ENCODE data around the gene BCLAF1.
A peak's percentile ranks its signal among the peaks of the same experiment; 100 is the strongest.

The BCLAF1 gene

GRCh38 chr6:136306466-136306865, 16.8 kb upstream of the BCLAF1 start:
- Histone ChIP-seq H3K27ac (replicated peaks) (no peak overlapping the region), H3K27me3 (ENCODE audit: insufficient read depth, poor library complexity, severe bottlenecking) (no peaks in the 10 kb centered on the region), H3K4me3 (replicated peaks; ENCODE audit: insufficient read depth, low read length) (no peak overlapping the region)
- no peak for DNase-seq (ENCODE audit: low read depth in 1 of 2, low spot score in 1 of 2)
- TF ChIP-seq CTCF (IDR thresholded peaks at IDR 0.05; ENCODE audit: insufficient read depth, low read length): no peak
- TF ChIP-seq, protein P1, sequence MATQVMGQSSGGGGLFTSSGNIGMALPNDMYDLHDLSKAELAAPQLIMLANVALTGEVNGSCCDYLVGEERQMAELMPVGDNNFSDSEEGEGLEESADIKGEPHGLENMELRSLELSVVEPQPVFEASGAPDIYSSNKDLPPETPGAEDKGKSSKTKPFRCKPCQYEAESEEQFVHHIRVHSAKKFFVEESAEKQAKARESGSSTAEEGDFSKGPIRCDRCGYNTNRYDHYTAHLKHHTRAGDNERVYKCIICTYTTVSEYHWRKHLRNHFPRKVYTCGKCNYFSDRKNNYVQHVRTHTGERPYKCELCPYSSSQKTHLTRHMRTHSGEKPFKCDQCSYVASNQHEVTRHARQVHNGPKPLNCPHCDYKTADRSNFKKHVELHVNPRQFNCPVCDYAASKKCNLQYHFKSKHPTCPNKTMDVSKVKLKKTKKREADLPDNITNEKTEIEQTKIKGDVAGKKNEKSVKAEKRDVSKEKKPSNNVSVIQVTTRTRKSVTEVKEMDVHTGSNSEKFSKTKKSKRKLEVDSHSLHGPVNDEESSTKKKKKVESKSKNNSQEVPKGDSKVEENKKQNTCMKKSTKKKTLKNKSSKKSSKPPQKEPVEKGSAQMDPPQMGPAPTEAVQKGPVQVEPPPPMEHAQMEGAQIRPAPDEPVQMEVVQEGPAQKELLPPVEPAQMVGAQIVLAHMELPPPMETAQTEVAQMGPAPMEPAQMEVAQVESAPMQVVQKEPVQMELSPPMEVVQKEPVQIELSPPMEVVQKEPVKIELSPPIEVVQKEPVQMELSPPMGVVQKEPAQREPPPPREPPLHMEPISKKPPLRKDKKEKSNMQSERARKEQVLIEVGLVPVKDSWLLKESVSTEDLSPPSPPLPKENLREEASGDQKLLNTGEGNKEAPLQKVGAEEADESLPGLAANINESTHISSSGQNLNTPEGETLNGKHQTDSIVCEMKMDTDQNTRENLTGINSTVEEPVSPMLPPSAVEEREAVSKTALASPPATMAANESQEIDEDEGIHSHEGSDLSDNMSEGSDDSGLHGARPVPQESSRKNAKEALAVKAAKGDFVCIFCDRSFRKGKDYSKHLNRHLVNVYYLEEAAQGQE (IDR thresholded peaks at IDR 0.05; ENCODE audit: insufficient replicate concordance, low read depth): no peak
- TF ChIP-seq GABPA (IDR thresholded peaks at IDR 0.05; ENCODE audit: low read depth): no peak
- TF ChIP-seq SPI1 (IDR thresholded peaks at IDR 0.05; ENCODE audit: borderline replicate concordance, low read depth): no peak
- no peak for TF ChIP-seq POLR2AphosphoS5 (IDR thresholded peaks at IDR 0.05; ENCODE audit: low read depth)

DNA sequence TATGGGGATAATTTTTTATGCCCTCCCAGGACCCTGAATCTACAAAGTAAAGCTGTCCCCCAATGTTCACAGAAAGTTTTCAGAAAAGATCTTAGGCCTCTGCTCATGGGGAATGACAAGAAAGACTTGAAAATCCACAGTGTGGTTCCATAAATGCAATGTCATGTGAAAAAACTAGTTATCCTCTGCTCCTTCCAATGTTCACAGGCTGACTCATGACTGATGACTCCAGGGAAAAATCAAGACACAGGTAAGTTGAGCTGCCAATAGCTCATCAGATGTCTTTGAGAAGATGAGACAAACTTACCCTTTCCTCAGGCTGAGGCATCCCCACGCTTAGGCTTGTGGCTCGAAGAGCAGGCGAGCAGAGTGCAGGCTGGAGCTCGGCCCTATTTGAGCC, 14.8 kb upstream of the BCLAF1 start:
- Histone ChIP-seq H3K27ac (replicated peaks) (no peak overlapping the region), H3K4me3 (replicated peaks; ENCODE audit: insufficient read depth, low read length) (no peak overlapping the region), H3K27me3 (ENCODE audit: insufficient read depth, poor library complexity, severe bottlenecking) (no peaks in the 10 kb centered on the region)
- TF ChIP-seq CTCF (IDR thresholded peaks at IDR 0.05; ENCODE audit: insufficient read depth, low read length) (no peak), SPI1 (IDR thresholded peaks at IDR 0.05; ENCODE audit: borderline replicate concordance, low read depth) (no peak), GABPA (IDR thresholded peaks at IDR 0.05; ENCODE audit: low read depth) (no peak), POLR2AphosphoS5 (IDR thresholded peaks at IDR 0.05; ENCODE audit: low read depth) (no peak)
- TF ChIP-seq, protein P1 (IDR thresholded peaks at IDR 0.05; ENCODE audit: insufficient replicate concordance, low read depth): no peak
- DNase-seq (ENCODE audit: low read depth in 1 of 2, low spot score in 1 of 2): no peak

- peak; percentile 53; the same call in 1 of the 2 replicates for TF ChIP-seq SPI1 (IDR thresholded peaks at IDR 0.05; ENCODE audit: borderline replicate concordance, low read depth)
- no peak for TF ChIP-seq POLR2AphosphoS5 (IDR thresholded peaks at IDR 0.05; ENCODE audit: low read depth)
- H3K27me3 ChIP-seq (ENCODE audit: insufficient read depth, poor library complexity, severe bottlenecking): no peaks in the 10 kb centered on the region
- no peak overlapping the region for H3K27ac ChIP-seq (replicated peaks)
- no peak overlapping the region for H3K4me3 ChIP-seq (replicated peaks; ENCODE audit: insufficient read depth, low read length)
- DNase-seq (ENCODE audit: low read depth in 1 of 2, low spot score in 1 of 2): peak in 1 of 2 experiments; percentile 27
Measured at GRCh38 chr6:136303516-136303915, 13.9 kb upstream of the BCLAF1 start.

DNA sequence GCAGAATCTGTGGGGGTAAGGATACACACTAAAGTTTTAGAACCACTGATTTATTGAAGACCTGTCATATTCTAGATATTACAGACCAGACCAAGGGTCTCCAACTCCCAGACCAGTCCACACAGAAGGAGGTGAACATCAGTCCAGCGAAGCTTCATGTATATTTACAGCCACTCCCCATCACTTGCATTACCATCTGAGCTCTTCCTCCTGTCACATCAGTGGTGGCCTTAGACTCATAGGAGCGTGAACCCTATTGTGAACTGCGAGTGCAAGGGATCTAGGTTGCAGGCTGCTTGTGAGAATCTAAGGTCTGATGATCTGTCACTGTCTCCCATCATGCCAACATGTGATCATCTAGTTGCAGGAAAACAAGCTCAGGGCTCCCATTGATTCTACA, 5.0 kb upstream of the BCLAF1 start:
- Histone ChIP-seq H3K4me3 (replicated peaks; ENCODE audit: insufficient read depth, low read length) (no peak overlapping the region), H3K27me3 (ENCODE audit: insufficient read depth, poor library complexity, severe bottlenecking) (no peaks in the 10 kb centered on the region), H3K27ac (replicated peaks) (no peak overlapping the region)
- TF ChIP-seq, protein P1 (IDR thresholded peaks at IDR 0.05; ENCODE audit: insufficient replicate concordance, low read depth): no peak
- TF ChIP-seq SPI1 (IDR thresholded peaks at IDR 0.05; ENCODE audit: borderline replicate concordance, low read depth): no peak
- no peak for TF ChIP-seq CTCF (IDR thresholded peaks at IDR 0.05; ENCODE audit: insufficient read depth, low read length)
- no peak for TF ChIP-seq GABPA (IDR thresholded peaks at IDR 0.05; ENCODE audit: low read depth)
- no peak for TF ChIP-seq POLR2AphosphoS5 (IDR thresholded peaks at IDR 0.05; ENCODE audit: low read depth)
- no peak for DNase-seq (ENCODE audit: low read depth in 1 of 2, low spot score in 1 of 2)

All from HL-60 (cell line).